ENCODE data around the gene NFIB. TPM values are rescaled to one million over a fixed set of nuclear protein-coding genes. Genes with fewer than 3 reads are reported as not detected.

The NFIB gene
- total and polyA plus RNA-seq, 2 donors from 2014 or later: 15.6 to 112 TPM

GRCh38 chr9:14063756-14064155, 250.2 kb downstream of the NFIB start:
- no peak overlapping the region for H3K9ac ChIP-seq (ENCODE audit: low read length in 3 of 3)
- peak in 2 of 5 donors; percentile 36 to 83 for DNase-seq
- no peaks in the 10 kb centered on the region for H3K4me1 ChIP-seq (ENCODE audit: control insufficient read depth in 2 of 3, insufficient read depth in 2 of 3, low read depth in 1 of 3, low read length in 3 of 3)
- H3K9me3 ChIP-seq (ENCODE audit: control insufficient read depth in 2 of 3, insufficient read depth in 1 of 3, low read length in 3 of 3): no peaks in the 10 kb centered on the region
- FAIRE-seq: no peak
- no peaks in the 10 kb centered on the region for H3K27me3 ChIP-seq (ENCODE audit: control insufficient read depth, insufficient read depth, low read length)
- TF ChIP-seq, protein P1, sequence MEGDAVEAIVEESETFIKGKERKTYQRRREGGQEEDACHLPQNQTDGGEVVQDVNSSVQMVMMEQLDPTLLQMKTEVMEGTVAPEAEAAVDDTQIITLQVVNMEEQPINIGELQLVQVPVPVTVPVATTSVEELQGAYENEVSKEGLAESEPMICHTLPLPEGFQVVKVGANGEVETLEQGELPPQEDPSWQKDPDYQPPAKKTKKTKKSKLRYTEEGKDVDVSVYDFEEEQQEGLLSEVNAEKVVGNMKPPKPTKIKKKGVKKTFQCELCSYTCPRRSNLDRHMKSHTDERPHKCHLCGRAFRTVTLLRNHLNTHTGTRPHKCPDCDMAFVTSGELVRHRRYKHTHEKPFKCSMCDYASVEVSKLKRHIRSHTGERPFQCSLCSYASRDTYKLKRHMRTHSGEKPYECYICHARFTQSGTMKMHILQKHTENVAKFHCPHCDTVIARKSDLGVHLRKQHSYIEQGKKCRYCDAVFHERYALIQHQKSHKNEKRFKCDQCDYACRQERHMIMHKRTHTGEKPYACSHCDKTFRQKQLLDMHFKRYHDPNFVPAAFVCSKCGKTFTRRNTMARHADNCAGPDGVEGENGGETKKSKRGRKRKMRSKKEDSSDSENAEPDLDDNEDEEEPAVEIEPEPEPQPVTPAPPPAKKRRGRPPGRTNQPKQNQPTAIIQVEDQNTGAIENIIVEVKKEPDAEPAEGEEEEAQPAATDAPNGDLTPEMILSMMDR (IDR thresholded peaks at IDR 0.05; ENCODE audit: borderline replicate concordance, extremely low read depth, insufficient read depth): no peak
- H3K27ac ChIP-seq (ENCODE audit: low read depth in 2 of 2, low read length in 2 of 2): no peak overlapping the region
- intact Hi-C loops (cut with DNase I): no loop called here
- H3K36me3 ChIP-seq (ENCODE audit: control insufficient read depth in 2 of 3, insufficient read depth in 3 of 3, low read length in 3 of 3): no peaks in the 10 kb centered on the region
- H3K4me3 ChIP-seq (ENCODE audit: low read length in 3 of 3): no peak overlapping the region

DNA sequence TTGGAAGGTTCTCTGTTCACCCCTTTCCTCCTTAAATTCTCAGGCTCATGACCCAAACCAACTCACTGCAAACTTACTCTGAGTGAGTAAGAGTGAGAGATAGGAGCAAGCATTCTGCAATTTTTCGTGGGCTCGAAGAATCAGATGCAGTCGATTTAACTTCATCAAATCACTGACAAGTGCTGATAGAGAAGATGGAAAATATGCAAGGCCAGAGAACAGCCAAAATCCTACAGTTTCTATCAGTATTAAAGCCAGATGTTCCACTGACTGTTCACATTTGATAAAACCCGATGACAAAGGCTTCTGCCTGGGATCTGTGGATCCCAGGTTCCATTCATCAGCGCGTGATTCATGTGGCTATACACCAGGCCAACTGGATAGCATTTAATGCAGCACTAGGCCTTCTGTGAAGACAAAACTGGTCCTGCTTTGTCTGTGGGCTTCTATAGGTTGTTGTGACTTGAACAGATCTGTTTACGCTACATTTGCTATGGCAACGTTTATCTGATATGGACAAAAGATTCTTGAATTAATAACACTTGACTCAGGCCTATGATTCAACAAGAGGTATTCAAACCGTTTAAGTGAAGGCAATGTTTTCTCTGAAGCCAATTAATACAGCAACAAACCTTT, 251.2 kb downstream of the NFIB start:
- Histone ChIP-seq H3K27ac (ENCODE audit: low read depth in 2 of 2, low read length in 2 of 2) (no peak overlapping the region), H3K9me3 (ENCODE audit: control insufficient read depth in 2 of 3, insufficient read depth in 1 of 3, low read length in 3 of 3) (no peaks in the 10 kb centered on the region), H3K4me1 (ENCODE audit: control insufficient read depth in 2 of 3, insufficient read depth in 2 of 3, low read depth in 1 of 3, low read length in 3 of 3) (peaks cover 0 to 2% (median 0%) of the 10 kb centered on the region in 3 donors), H3K9ac (ENCODE audit: low read length in 3 of 3) (no peak overlapping the region), H3K36me3 (ENCODE audit: control insufficient read depth in 2 of 3, insufficient read depth in 3 of 3, low read length in 3 of 3) (no peaks in the 10 kb centered on the region), H3K27me3 (ENCODE audit: control insufficient read depth, insufficient read depth, low read length) (no peaks in the 10 kb centered on the region), H3K4me3 (ENCODE audit: low read length in 3 of 3) (no peak overlapping the region)
- TF ChIP-seq, protein P1 (IDR thresholded peaks at IDR 0.05; ENCODE audit: borderline replicate concordance, extremely low read depth, insufficient read depth): no peak
- DNase-seq: no peak
- intact Hi-C loops (cut with DNase I): no loop called here
- no peak for FAIRE-seq

DNA sequence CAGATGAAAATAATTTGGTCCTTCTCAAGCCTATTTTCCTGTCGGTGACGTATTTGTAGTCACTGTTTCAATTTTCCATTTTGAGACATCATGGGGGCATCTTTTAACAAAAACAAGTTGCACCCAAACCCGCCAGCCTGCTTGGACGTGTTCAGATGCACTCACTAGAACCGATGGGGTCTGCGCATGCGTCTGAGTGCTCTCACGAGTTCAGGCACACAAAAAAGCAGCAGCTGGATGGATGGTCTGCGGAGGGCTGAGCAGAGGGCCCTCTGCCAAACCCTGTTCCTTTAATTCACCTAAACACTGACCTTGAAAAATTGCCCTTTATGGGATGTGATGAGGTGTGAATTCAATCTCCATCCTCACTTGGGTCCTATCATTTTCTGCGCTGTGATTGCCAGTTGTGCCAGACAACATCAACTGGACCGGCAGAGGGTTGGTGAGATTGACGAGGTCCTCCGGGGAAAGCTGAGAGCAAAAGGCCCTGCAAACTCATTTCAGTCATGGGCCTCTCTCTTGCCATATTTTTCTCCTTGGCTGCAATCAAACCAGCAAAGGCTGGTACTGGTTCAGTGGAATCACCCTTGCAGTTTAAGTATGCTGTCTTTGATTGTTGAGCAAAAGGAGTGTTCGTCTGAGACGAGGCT, 251.9 kb downstream of the NFIB start:
- H3K9me3 ChIP-seq (ENCODE audit: control insufficient read depth in 2 of 3, insufficient read depth in 1 of 3, low read length in 3 of 3): no peaks in the 10 kb centered on the region
- TF ChIP-seq, protein P1 (IDR thresholded peaks at IDR 0.05; ENCODE audit: borderline replicate concordance, extremely low read depth, insufficient read depth): no peak
- H3K4me3 ChIP-seq (ENCODE audit: low read length in 3 of 3): no peak overlapping the region
- intact Hi-C loops (cut with DNase I): no loop called here
- peaks cover 0 to 3% (median 0%) of the 10 kb centered on the region in 3 donors for H3K4me1 ChIP-seq (ENCODE audit: control insufficient read depth in 2 of 3, insufficient read depth in 2 of 3, low read depth in 1 of 3, low read length in 3 of 3)
- DNase-seq: no peak
- no peak overlapping the region for H3K9ac ChIP-seq (ENCODE audit: low read length in 3 of 3)
- no peaks in the 10 kb centered on the region for H3K27me3 ChIP-seq (ENCODE audit: control insufficient read depth, insufficient read depth, low read length)
- H3K36me3 ChIP-seq (ENCODE audit: control insufficient read depth in 2 of 3, insufficient read depth in 3 of 3, low read length in 3 of 3): no peaks in the 10 kb centered on the region
- no peak for FAIRE-seq
- no peak overlapping the region for H3K27ac ChIP-seq (ENCODE audit: low read depth in 2 of 2, low read length in 2 of 2)

All from kidney (tissue), 14 donors.